ENCODE data around the gene UBAP1L. TPM values are rescaled to one million over a fixed set of nuclear protein-coding genes. Genes with fewer than 3 reads are reported as not detected.

The UBAP1L gene
- total RNA-seq, 1 donor from 2014 or later: 6.0 TPM

DNA sequence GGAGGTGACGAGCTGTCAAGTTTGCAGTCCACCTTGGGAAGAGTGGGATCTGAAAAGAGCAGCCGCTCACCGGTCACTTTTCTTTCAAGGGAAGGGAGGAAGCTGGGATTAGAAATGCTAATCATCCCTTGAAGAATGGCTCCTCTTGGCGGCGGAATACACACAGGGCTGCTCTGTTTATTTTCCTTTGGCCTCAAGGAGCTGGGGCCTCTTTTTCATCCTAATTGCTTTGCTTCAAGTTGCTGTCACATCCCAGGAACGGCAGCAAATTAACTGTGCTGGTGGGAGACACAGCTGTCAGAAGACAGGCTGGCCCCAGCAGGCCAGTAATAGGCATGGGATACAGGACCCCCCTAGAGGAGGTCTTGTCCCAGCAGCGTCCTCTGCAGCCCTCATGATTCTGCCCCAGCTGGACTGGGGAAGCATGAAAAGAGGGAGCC lies 31.7 kb downstream of the UBAP1L start:
- Mint-ChIP-seq H3K36me3 (no peaks in the 10 kb centered on the region), H3K4me1 (ENCODE audit: unreplicated experiment) (peaks cover 57% of the 10 kb centered on the region), H3K4me3 (peak overlapping the region; percentile 51), H3K27me3 (peaks cover 57% of the 10 kb centered on the region), H3K9me3 (no peaks in the 10 kb centered on the region), H3K27ac (peak overlapping the region; percentile 72)
- DNase-seq (ENCODE audit: extremely low spot score, unreplicated experiment): no peak
- TF ChIP-seq, protein P1, sequence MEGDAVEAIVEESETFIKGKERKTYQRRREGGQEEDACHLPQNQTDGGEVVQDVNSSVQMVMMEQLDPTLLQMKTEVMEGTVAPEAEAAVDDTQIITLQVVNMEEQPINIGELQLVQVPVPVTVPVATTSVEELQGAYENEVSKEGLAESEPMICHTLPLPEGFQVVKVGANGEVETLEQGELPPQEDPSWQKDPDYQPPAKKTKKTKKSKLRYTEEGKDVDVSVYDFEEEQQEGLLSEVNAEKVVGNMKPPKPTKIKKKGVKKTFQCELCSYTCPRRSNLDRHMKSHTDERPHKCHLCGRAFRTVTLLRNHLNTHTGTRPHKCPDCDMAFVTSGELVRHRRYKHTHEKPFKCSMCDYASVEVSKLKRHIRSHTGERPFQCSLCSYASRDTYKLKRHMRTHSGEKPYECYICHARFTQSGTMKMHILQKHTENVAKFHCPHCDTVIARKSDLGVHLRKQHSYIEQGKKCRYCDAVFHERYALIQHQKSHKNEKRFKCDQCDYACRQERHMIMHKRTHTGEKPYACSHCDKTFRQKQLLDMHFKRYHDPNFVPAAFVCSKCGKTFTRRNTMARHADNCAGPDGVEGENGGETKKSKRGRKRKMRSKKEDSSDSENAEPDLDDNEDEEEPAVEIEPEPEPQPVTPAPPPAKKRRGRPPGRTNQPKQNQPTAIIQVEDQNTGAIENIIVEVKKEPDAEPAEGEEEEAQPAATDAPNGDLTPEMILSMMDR (conservative IDR thresholded peaks at IDR 0.05): peak; percentile 58

DNA sequence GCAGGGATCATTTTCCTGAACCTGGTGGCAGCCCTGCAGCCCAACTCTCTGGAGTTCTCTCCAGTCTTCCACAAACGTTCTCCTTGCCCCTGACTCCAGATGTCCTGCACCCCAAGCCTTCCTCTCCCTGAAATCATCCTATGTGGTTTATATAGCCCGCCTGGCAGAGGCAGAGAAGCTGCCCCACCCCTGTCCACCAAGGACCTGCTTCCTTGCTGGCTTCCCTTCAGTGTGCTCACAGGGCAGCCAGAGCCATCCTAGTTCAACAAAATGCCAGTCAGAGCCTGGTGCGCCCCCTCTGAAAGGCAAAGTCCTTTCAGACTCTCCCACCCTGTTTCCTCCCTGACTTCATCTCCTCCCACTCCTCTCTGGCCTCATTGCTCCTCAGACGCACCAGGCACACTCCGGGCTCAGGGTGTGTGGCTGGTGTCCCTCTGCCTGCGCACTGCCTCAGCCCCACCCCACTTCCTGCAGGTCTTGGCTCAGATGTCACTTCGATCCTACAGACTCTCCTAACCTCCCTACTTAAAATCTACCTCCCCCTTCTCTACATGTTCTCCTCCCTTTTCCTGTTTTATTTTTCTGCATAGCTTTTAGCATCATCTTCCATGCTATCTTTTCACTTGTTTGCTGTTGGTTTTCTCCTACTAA lies 32.6 kb downstream of the UBAP1L start:
- DNase-seq (ENCODE audit: extremely low spot score, unreplicated experiment): no peak
- H3K36me3 Mint-ChIP-seq: no peaks in the 10 kb centered on the region
- H3K27ac Mint-ChIP-seq: peak overlapping the region; percentile 72
- peaks cover 60% of the 10 kb centered on the region for H3K4me1 Mint-ChIP-seq (ENCODE audit: unreplicated experiment)
- peak overlapping the region; percentile 51 for H3K4me3 Mint-ChIP-seq
- H3K27me3 Mint-ChIP-seq: peaks cover 63% of the 10 kb centered on the region
- TF ChIP-seq, protein P1 (conservative IDR thresholded peaks at IDR 0.05): no peak
- H3K9me3 Mint-ChIP-seq: no peaks in the 10 kb centered on the region

DNA sequence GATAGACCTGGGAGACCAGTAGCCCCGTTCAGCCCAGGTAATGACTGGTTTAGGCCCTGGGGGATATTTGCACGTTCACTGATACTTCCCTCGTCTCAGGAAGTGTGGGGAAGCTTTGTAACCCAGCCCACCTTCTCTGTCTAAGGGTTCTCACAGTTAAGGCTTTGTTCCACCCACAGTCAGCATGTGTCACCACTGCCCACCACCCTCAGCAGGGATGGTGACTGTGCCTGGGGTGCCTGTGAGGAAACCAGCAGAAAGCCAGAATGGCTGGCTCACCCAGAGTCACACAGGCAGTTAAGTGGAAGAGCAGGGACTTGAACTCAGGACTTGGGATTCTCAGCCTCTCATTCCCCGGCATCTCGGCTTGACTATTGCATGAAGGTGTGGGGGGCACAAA lies 33.2 kb downstream of the UBAP1L start:
- Mint-ChIP-seq H3K4me1 (ENCODE audit: unreplicated experiment) (peaks cover 56% of the 10 kb centered on the region), H3K4me3 (no peak overlapping the region), H3K36me3 (no peaks in the 10 kb centered on the region), H3K27ac (no peak overlapping the region), H3K9me3 (no peaks in the 10 kb centered on the region), H3K27me3 (peaks cover 59% of the 10 kb centered on the region)
- TF ChIP-seq, protein P1 (conservative IDR thresholded peaks at IDR 0.05): no peak
- DNase-seq (ENCODE audit: extremely low spot score, unreplicated experiment): no peak

DNA sequence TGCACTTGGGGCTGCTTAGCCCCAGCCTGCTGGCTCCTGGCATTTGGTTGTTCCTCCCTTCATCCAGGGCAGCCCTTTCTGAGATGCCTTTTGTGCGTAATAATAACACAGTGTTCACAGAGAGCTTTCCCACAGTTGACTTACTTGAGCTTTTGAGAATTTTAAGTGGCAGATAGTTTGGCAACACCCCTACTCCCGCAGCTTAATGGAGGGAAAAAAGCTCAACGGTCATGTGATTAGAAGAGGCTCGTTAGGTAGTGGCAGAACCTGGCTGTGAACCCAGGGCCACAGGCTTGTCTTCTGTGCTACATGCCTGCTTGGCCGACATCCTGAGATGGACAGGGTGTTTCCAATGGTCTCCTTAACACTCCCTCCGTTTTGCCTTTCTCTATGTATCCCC lies 33.7 kb downstream of the UBAP1L start:
- no peak for DNase-seq (ENCODE audit: extremely low spot score, unreplicated experiment)
- Mint-ChIP-seq H3K4me1 (ENCODE audit: unreplicated experiment) (peaks cover 60% of the 10 kb centered on the region), H3K36me3 (no peaks in the 10 kb centered on the region), H3K27ac (no peak overlapping the region), H3K27me3 (peaks cover 59% of the 10 kb centered on the region), H3K9me3 (no peaks in the 10 kb centered on the region), H3K4me3 (no peak overlapping the region)
- TF ChIP-seq, protein P1 (conservative IDR thresholded peaks at IDR 0.05): no peak

DNA sequence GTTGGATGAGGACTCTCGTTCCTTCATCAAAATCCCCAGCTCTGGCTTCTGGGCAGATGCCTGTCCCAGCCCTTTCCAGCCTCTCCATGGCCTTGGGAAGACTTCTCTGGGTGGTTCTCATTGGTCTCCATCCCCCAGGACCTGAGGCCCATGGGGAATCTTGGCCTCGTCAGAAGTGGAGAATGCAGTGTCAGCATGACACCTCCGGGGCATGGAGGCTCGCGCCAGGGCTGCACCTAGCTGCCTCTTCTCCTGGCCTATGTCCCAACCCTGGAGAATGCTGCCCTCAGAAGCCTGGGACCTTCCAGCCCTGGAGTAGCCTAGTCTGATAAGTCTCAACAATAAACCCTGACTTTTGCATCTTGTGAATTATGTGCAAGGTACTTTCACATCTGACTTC lies 35.4 kb downstream of the UBAP1L start:
- no peak overlapping the region for H3K27ac Mint-ChIP-seq
- no peak overlapping the region for H3K4me3 Mint-ChIP-seq
- H3K36me3 Mint-ChIP-seq: no peaks in the 10 kb centered on the region
- DNase-seq (ENCODE audit: extremely low spot score, unreplicated experiment): no peak
- H3K27me3 Mint-ChIP-seq: peaks cover 46% of the 10 kb centered on the region
- TF ChIP-seq, protein P1 (conservative IDR thresholded peaks at IDR 0.05): no peak
- no peaks in the 10 kb centered on the region for H3K9me3 Mint-ChIP-seq
- H3K4me1 Mint-ChIP-seq (ENCODE audit: unreplicated experiment): peaks cover 50% of the 10 kb centered on the region

Measured in type B pancreatic cell (in vitro differentiated cells).